Stimulated activated naive CD4-positive, alpha-beta T cell treated with Interleukin-2 at 50 U/mL for 16 hours (primary cell): ENCODE results near the gene ME3.
"Not testable (repeated sequence)": the region's sequence is repeated elsewhere in the genome, so short reads cannot be mapped to it uniquely, and the experiment has no call there.

Source experiments
- DNase-seq: peaks from one replicate; lab custom pipeline; 2025; lab: John Stamatoyannopoulos, UW

Gene ME3

GRCh38 chr11:86558841-86559240 is 113.6 kb downstream of the ME3 start:
- no peak for DNase-seq

GRCh38 chr11:86558207-86558606 is 114.2 kb downstream of the ME3 start:
- no peak for DNase-seq

GRCh38 chr11:86555866-86556265 is 116.5 kb downstream of the ME3 start:
- DNase-seq: no peak

GRCh38 chr11:86555401-86555800 is 117.0 kb downstream of the ME3 start:
- DNase-seq: no peak

- DNase-seq: no peak
These were observed 119.2 kb downstream of the ME3 start for GRCh38 chr11:86553265-86553664.

GRCh38 chr11:86551288-86552092 is 120.9 kb downstream of the ME3 start:
- DNase-seq: no peak

GRCh38 chr11:86550757-86551156 is 121.7 kb downstream of the ME3 start:
- no peak for DNase-seq

- DNase-seq: no peak
These were observed 124.0 kb downstream of the ME3 start for GRCh38 chr11:86548271-86548917.

GRCh38 chr11:86547727-86548126 is 124.7 kb downstream of the ME3 start:
- DNase-seq: no peak

GRCh38 chr11:86541299-86541698 is 131.1 kb downstream of the ME3 start:
- DNase-seq: not testable (repeated sequence)

- no peak for DNase-seq
These were observed 134.2 kb downstream of the ME3 start for GRCh38 chr11:86538223-86538548.

- no peak for DNase-seq
These were observed 134.7 kb downstream of the ME3 start for GRCh38 chr11:86537541-86538222.

- DNase-seq: no peak
These were observed 136.6 kb downstream of the ME3 start for GRCh38 chr11:86535773-86536172.

- no peak for DNase-seq
These were observed 147.6 kb downstream of the ME3 start for GRCh38 chr11:86524620-86525352.

- DNase-seq: no peak
These were observed 148.4 kb downstream of the ME3 start for GRCh38 chr11:86523738-86524619.

- not testable (repeated sequence) for DNase-seq
These were observed 149.9 kb downstream of the ME3 start for GRCh38 chr11:86522512-86522911.

GRCh38 chr11:86519064-86519911 is 153.1 kb downstream of the ME3 start:
- no peak for DNase-seq

GRCh38 chr11:86518211-86518610 is 154.2 kb downstream of the ME3 start:
- DNase-seq: no peak

- DNase-seq: no peak
These were observed 154.9 kb downstream of the ME3 start for GRCh38 chr11:86517557-86517956.

- DNase-seq: no peak
These were observed 156.9 kb downstream of the ME3 start for GRCh38 chr11:86515297-86516094.
